Epithelial cell of prostate (primary cell): ENCODE measurements around the gene CDKN2B-AS1.

ENCODE experiments used
- DNase-seq: peaks from one replicate; pipeline ENCODE4 v3.0.0-alpha.2; 2011; ENCODE audit warnings: low read depth, low spot score
- H3K27ac ChIP-seq: fragments of 450-650 bp; 2 replicates; pipeline ENCODE4 v1.5.1; 2017; ENCODE audit warnings: mild to moderate bottlenecking

Gene CDKN2B-AS1

GRCh38 chr9:22111954-22112247 is 117.3 kb downstream of the CDKN2B-AS1 start:
- no peak for DNase-seq
- peak overlapping the region; percentile 32 for H3K27ac ChIP-seq

GRCh38 chr9:22112870-22113821 is 118.6 kb downstream of the CDKN2B-AS1 start:
- no peak overlapping the region for H3K27ac ChIP-seq

GRCh38 chr9:22114956-22115355 is 120.4 kb downstream of the CDKN2B-AS1 start:
- no peak for DNase-seq
- H3K27ac ChIP-seq, result no peak overlapping the region

More at GRCh38 chr9:22112870-22113821, 118.6 kb downstream of the CDKN2B-AS1 start:
- no peak for DNase-seq

GRCh38 chr9:22116758-22117157 is 122.2 kb downstream of the CDKN2B-AS1 start:
- no peak for DNase-seq
- H3K27ac ChIP-seq, result peak overlapping the region; percentile 91

- peak overlapping the region; percentile 91 for H3K27ac ChIP-seq
- DNase-seq, result peak; percentile 86
Measured at GRCh38 chr9:22117511-22118384, 123.2 kb downstream of the CDKN2B-AS1 start.

- peak overlapping the region; percentile 91 for H3K27ac ChIP-seq
- DNase-seq, result no peak
Measured at GRCh38 chr9:22118810-22119521, 124.4 kb downstream of the CDKN2B-AS1 start.

GRCh38 chr9:22119522-22120158 is 125.0 kb downstream of the CDKN2B-AS1 start:
- H3K27ac ChIP-seq, result peak overlapping the region; percentile 91
- no peak for DNase-seq

- DNase-seq, result no peak
Measured at GRCh38 chr9:22120159-22120549, 125.6 kb downstream of the CDKN2B-AS1 start.

GRCh38 chr9:22120595-22120994 is 126.0 kb downstream of the CDKN2B-AS1 start:
- H3K27ac ChIP-seq, result no peak overlapping the region
- DNase-seq, result no peak

More at GRCh38 chr9:22120159-22120549, 125.6 kb downstream of the CDKN2B-AS1 start:
- no peak overlapping the region for H3K27ac ChIP-seq

GRCh38 chr9:22124263-22125011 is 129.8 kb downstream of the CDKN2B-AS1 start:
- DNase-seq, result no peak

GRCh38 chr9:22129133-22129532 is 134.5 kb downstream of the CDKN2B-AS1 start:
- H3K27ac ChIP-seq, result peak overlapping the region; percentile 41
- DNase-seq, result no peak

More at GRCh38 chr9:22124263-22125011, 129.8 kb downstream of the CDKN2B-AS1 start:
- no peak overlapping the region for H3K27ac ChIP-seq

- peak overlapping the region; percentile 41 for H3K27ac ChIP-seq
- DNase-seq, result no peak
Measured at GRCh38 chr9:22129633-22130032, 135.0 kb downstream of the CDKN2B-AS1 start.

- no peak for DNase-seq
- no peak overlapping the region for H3K27ac ChIP-seq
Measured at GRCh38 chr9:22131817-22132216, 137.2 kb downstream of the CDKN2B-AS1 start.

GRCh38 chr9:22134390-22134789 is 139.8 kb downstream of the CDKN2B-AS1 start:
- no peak for DNase-seq
- no peak overlapping the region for H3K27ac ChIP-seq

GRCh38 chr9:22136461-22137096 is 142.0 kb downstream of the CDKN2B-AS1 start:
- peak overlapping the region; percentile 22 for H3K27ac ChIP-seq
- no peak for DNase-seq

- H3K27ac ChIP-seq, result no peak overlapping the region
- no peak for DNase-seq
Measured at GRCh38 chr9:22138956-22139660, 144.5 kb downstream of the CDKN2B-AS1 start.

GRCh38 chr9:22141908-22142307 is 147.3 kb downstream of the CDKN2B-AS1 start:
- no peak for DNase-seq
- no peak overlapping the region for H3K27ac ChIP-seq

GRCh38 chr9:22142671-22143070 is 148.1 kb downstream of the CDKN2B-AS1 start:
- DNase-seq, result no peak
- no peak overlapping the region for H3K27ac ChIP-seq
